CD4-positive, alpha-beta T cell treated with Interleukin-6 at 100 ng/mL for 8 hours (primary cell): Measurements from ENCODE around the gene CDCA5.
"Not testable (repeated sequence)": the region's sequence is repeated elsewhere in the genome, so short reads cannot be mapped to it uniquely, and the experiment has no call there.

Experiments
- DNase-seq: peaks from one replicate; pipeline ENCODE4 v3.0.0-alpha.2; 2020; ENCODE audit warnings: mixed read lengths, low spot score

The CDCA5 gene

DNA sequence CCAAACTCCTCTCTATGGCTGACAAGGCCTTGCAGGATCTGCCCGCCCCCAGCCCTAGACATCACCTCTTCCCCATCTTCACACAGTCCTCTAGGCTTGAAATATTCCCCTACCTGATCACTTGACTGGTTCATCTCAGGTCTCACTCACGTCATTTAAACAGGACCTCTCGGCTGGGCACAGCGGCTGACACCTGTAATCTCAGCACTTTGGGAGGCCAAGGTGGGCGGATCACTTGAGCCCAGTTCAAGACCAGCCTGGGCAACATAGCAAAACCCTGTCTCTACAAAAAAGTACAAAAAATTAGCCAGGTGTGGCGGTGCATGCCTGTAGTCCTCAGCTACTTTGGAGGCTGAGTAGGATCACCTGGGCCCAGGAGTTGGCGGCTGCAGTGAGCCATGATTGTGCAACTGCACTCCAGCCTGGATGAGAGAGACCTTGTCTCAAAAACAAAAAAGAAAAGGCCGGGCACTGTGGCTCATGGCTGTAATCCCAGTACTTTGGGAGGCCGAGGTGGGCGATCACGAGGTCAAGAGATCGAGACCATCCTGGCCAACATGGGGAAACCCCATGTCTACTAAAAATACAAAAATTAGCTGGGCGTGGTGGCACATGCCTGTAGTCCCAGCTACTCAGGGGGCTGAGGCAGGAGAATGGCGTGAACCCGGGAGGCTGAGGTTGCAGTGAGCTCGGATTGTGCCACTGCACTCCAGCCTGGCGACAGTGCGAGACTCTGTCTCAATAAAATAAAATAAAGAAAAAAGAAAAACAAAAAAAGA, 35.2 kb upstream of the CDCA5 start:
- not testable (repeated sequence) for DNase-seq

DNA sequence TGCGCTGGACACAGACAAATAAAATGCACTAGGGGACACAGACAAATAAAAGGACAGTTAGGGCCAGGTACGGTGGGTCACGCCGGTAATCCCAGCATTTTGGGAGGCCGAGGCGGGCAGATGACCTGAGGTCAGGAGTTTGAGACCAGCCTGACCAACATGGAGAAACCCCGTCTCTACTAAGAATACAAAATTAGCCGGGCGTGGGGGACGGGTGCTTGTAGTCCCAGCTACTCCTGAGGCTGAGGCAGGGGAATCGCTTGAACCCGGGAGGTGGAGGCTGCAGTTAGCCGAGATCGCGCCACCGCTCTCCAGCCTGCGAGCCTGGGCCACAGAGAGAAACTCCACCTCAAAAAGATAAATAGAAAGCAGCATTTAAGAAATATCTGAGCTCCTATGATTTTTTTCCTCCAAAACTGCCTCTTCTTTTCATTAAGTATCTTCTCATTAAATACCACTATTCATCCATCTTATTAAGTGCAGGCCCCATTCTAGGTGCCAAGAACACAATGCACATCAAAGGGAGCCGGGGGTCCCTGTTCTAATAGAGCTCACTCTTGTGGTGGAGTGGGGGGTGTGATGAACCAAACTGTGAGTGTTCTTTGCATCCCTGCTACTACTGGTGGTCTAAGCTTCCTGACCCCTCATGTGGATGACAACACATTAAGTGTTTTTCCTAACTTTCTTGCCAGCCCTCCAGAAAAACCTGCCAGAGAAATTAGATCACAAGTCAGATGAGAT, 34.4 kb upstream of the CDCA5 start:
- DNase-seq, result no peak

DNA sequence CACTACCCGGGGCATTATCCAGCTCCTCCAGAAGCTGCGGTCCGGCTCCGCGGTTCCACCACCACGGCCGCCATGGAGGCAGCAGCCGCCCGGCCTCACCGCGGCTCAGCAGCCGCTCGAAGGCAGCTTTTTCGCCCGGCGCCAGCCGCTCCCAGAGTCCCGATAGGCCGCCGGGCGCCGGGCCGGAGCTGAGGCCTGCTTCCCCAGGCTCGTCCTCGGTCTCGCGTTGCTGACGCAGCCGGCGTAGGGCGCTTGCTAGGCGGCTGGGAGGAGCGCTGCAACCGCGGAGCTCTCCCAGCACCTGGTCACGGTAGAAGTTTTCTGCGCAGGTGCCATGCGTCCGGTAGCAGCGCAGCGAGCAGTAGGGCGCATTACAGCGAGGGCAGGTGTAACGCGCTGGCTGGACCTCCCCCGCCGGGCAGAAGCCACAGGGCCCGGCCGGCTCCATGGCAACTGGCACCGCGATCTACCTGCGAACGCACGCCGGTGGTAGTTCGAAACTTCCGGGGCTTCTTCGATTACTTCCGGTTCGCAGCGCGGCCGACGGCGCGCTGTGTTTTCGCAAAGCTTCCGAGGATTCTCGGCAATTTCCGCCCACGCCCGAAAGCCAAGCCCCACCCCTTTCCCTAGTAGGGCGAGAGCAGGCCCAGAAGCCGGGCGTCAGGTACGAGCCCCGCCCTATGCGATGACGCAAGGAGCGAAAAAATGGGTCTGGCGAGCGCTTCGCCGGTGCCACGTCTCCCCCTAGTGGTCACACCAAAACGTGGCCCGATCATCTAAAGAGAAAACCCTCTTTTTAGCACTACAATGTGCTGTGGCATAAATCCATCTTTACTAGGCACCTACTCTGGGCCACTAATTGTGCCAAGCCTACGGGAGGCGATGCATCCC, 33.6 kb upstream of the CDCA5 start, which contains the start of gene ZNHIT2:
Gene ZNHIT2 (minus strand): TSS at position 496 of the 891 bp plus-strand sequence. CDS start 48 bp downstream, at position 448.
- DNase-seq, result peak; percentile 99

DNA sequence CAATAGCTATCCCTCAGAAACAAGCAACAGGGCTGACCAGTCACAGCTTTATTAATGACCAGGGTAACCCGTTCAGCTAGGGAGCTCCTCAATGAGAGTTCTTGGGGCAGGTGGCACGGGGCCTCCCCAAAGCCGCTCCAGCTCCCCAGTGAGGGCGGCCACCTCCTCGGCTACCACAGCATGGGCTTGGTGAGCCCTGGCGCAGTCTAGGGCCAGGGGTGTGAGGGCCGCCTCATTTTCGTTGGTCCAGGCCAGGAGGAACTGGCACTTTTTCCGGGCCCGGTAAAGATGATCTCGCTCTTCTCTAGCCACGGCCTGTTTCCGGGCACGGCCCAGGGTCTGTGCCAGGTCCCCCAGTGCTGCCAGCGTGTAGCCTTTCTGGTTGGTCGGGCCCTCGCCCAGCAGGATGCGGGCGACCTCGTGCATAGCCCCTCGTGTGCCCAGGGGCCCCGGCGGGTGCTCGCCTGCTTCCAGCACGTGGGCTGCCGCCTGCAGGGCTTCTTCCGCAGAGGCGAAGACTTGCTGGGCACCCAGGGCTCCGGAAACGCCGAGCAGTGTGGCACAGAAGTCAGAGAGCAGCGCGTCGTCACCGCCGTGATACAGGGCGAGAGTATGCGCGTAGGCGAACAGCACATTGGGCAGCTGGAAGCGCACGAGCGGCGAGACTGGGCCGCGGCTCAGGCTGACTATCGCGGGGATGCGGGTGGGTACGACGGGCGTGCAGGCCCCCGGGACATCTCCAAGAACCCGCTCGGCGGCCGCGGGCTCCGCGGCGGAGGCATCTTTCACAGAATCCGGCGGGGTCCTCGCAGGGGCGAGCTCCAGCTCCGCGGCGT, 32.7 kb upstream of the CDCA5 start:
- peak; percentile 51 for DNase-seq

DNA sequence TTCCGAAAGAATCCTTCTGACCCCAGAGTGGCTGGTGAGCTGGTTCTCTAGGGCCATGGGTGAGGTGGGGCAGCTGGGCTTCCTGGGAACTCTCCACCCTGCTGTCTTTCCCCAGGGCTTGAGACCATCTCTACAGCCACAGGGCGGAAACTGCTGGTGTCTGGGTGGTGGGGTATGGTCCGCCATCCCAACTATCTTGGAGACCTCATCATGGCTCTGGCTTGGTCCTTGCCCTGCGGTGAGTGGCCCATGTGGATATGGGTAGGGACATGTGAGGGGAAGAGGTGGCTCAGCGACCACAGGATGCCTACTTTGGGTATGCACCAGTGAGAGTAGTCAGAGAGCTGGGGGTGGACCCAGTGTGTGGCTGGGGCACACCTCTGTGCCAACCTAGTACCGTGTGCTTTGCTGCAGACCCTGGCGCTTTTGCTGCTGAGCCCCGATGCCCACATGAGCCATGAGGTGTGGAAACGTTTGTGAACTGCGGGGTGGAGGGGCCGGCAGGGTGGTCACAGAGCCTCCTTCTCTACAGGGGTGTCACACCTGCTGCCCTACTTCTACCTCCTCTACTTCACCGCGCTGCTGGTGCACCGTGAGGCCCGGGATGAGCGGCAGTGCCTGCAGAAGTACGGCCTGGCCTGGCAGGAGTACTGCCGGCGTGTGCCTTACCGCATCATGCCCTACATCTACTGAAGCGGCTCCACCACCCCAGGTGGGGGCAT, 31.7 kb upstream of the CDCA5 start:
- DNase-seq, result no peak

DNA sequence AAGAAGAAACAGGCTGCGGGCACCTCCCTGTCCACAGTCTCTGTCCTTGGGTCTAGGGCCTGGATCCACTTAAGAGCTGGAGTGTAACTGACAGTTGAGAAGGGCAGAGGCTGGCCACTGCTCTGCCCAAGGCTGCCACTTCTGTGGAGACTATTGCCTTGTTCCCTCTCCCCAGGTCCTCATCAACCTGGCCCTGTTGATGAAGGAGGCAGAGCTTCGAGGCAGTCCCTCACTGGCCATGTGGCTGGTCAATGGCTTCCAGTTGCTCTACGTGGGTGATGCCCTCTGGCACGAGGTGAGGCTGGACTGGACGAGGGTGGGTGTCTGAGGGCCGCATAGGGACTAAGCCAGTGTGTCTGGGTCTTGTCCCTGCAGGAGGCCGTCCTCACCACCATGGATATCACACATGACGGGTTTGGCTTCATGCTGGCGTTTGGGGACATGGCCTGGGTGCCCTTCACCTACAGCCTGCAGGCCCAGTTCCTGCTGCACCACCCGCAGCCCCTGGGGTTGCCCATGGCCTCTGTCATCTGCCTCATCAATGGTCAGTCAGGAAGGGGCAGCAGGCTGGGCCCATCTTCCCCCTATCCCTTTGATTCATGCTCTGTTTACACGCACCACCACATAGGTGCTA, 30.8 kb upstream of the CDCA5 start:
- no peak for DNase-seq

DNA sequence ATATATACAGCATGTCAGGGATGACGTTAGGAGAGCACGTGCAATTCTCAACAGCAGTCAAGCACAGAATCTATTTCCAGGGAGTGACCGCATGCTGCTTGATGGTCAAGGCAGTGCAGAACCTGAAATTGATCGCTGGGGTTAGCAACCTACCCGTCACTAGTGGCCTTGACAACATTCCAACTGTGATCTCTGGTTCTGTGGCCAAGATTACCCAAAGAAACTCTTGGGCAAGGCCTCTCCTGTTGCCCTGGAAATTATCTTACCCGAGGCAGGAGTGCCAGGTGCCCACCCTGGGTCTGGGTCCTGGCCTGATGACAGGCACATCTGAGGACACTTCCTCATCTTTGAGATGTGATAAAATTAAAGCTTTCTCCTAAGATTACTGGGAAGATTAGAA, 30.0 kb upstream of the CDCA5 start:
- no peak for DNase-seq

DNA sequence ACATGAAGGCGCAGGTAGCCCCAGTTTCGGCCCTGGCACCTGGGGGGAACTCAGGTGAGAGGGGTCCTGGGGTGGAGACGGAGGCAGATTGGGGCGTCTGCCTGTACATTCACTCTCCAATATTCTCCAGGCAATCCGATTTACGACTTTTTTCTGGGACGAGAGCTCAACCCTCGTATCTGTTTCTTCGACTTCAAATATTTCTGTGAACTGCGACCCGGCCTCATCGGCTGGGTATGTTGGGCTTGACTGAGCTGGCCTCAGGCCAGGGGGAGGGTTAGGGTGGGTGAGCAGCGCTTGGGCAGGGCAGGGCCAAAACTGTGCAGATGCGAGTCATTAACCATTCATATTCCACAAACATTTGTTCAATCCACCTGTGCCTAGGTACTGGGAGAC, 29.5 kb upstream of the CDCA5 start:
- no peak for DNase-seq

DNA sequence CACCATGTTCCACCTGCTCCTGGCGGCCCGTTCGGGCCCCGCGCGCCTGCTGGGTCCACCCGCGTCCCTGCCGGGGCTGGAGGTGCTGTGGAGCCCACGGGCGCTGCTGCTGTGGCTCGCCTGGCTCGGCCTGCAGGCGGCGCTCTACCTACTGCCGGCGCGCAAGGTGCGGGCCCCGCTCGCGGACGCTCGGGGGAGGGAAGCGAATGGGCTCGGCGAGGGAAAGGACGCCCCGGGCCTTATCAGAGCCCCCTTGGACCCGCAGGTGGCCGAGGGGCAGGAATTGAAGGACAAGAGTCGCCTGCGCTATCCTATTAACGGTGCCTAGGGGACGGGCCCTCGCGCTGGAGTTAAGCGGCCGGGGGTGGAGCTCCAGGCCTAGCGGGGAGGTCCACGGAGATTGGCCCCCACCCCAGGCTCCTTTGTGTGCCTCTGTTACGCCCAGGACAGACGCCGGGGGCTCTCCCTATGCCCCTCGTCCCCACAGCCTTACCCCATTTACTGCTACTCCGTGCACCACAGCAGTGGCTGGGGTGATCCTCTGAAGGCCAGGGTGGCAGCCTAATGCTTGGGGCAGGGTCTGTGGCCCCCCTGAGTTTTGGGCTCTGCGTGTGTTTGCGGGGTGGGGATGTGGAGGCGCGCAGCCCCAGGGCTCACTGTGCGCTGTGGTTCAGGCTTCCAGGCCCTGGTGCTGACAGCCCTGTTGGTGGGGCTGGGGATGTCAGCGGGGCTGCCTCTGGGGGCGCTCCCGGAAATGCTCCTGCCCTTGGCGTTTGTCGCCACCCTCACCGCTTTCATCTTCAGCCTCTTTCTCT, 28.9 kb upstream of the CDCA5 start:
- DNase-seq, result peak; percentile 76

DNA sequence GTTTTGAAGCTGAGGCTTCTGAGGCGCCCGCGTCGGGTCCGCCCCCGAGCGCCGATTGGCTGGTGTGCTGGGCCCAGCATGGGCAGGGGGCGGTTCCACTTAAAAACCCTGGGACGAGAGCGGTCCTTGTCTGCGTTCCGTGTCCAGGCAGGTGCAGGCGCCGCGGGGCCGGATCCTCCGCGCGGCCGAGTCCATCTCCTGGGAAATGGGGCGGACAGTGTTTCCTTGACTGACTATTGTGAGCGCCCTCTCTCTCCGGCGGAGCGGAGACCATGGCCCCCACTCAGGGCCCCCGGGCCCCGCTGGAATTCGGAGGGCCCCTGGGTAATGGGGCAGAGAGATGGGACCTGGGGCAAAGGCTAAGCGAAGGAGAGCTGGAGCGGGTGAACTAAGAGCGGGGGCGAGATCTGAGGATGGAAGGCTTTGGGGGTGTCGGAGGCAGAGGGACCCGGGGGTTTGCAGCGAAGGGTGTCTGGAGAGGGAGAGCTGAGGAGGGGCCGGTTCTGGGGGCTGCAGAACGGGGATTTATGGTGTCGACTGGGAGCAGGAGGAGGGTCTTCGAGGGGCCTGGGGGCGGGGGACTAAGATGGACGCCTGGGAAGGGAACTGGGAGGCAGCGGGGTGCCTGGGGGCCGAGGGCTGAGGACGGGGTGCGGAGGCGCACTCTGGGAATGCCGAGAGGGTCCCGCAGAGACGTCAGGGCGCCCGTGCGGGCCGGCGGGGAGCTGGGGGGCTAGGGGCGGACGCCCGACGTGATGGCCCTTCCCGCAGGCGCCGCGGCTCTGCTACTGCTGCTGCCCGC, 28.1 kb upstream of the CDCA5 start, which contains the start of gene TM7SF2:
Gene TM7SF2 (plus strand): TSS at position 129 of the 802 bp plus-strand sequence. CDS start 144 bp downstream, at position 273.
- DNase-seq, result peak; percentile 95

DNA sequence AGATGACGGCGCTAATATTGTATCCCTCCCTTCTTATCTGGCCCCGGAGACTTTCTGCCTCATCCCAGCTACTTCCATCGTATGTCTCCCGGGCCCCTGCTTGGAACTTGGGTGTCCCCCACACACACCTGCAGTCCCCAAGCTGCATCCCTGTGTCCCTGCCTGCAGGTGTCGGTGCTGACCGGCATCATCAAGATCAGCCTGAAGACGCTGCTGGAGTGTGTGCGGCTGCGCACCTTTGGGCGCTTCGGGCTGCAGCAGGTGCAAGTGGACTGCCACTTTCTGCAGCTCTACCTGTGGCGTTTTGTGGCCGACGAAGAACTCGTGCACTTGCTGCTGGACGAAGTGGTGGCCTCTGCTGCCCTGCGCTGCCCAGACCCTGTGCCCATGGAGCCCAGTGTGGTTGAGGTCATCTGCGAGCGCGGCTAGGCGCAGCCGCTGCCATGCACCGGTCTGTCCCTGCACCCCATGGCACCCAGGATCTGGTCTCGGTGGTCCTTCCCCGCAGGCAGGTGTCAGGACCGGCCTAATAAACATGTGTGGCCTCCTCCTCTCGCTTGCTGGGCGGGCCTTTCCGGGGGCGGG, 27.4 kb upstream of the CDCA5 start:
- DNase-seq, result no peak

DNA sequence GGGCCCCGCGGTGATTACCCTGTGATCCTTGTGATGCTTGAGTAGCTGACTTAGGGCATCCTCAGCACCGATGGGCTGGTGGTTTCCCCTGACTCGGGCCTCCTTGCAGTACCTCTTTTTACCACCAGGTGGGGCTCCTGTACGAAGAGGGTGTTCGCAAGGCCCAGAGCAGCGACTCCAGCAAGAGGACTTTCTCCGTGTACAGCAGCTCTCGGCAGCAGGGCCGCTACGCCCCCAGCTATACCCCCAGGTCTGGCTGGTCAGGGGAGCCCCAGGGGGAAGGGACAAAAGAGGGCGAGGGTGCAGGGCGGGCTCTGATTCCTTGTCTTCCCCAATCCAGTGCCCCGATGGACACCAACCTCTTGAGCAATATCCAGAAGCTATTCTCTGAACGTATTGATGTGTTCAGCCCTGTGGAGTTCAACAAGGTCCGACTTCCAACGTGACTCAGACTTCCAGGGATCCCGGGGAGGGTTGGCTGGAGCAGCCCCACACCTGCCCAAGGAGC, 26.6 kb upstream of the CDCA5 start:
- DNase-seq, result peak; percentile 90

DNA sequence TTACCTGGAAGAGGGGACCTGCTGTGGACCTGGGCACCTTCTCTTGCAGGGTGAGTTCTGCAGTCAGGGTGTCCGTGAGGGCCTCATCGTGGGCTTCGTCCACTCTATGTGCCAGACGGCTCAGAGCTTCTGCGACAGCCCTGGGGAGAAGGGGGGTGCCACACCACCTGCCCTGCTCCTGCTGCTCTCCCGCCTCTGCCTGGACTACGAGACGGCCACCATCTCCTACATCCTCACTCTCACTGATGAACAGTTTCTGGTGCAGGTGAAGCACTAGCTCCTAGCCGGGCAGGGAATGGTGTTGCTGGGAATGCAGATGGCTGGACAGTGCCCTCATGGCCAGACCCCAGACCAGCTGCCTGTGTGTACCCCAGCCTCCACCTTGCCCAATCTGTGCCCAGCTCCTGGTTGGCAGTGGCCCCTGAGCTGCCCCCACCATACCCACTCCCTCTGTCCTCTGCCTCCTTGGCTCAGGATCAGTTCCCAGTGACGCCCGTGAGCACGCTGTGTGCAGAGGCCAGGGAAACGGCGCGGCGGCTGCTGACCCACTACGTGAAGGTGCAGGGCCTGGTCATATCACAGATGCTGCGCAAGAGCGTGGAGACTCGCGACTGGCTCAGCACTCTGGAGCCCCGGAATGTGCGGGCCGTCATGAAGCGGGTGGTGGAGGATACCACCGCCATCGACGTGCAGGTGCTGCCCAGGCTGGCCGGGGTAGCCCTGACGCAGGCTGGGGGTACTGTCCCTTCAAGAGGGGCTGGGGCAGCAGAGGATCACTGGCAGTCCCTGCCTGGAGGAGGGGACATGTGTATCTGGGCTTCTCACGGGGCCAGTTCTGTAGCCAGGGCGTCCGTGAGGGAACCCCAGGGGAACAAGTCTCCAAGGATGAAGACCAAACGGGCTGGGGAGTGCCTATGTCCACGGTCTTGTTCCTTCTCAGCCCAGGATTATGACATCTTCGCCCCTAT, 25.7 kb upstream of the CDCA5 start:
- DNase-seq, result no peak

DNA sequence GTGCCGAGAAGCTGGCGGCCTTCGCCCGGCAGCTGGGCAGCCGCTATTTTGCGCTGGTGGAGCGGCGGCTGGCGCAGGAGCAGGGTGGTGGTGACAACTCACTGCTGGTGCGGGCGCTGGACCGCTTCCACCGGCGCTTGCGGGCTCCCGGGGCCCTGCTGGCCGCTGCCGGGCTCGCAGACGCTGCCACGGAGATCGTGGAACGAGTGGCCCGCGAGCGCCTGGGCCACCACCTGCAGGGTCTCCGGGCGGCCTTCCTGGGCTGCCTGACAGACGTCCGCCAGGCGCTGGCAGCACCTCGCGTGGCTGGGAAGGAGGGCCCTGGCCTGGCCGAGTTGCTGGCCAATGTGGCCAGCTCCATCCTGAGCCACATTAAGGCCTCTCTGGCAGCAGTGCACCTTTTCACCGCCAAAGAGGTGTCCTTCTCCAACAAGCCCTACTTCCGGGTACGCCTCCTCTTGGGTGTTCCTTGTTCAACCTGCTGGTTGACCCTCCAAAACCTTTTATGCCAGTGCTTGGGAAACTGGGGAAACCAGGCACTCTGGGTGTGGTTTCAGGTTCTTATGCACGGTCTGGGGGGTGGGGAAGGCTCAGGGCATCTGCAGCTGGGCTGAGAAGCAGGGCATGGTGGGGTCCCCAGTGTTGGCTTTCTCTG, 24.8 kb upstream of the CDCA5 start:
- no peak for DNase-seq

DNA sequence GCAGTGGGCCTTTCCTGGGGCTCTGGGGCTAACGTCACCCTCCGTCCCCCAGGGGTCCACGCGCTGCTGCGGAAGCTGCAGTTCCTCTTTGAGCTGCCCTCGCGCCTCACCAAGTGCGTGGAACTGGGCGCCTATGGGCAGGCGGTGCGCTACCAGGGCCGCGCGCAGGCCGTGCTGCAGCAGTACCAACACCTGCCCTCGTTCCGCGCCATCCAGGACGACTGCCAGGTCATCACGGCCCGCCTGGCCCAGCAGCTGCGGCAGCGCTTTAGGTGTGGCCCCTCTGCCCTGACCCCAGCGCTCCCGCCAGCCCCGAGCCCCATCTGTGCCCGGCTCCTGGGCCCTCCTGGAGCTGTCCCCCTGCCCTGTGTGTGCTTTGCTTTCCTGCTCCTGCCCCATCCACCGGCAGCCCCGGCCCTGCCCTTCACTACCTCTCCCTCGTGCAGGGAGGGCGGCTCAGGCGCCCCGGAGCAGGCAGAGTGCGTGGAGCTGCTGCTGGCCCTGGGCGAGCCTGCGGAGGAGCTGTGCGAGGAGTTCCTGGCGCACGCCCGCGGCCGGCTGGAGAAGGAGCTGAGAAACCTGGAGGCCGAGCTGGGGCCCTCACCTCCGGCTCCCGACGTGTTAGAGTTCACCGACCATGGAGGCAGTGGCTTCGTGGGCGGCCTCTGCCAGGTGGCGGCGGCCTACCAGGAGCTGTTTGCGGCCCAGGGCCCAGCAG, 24.1 kb upstream of the CDCA5 start:
- no peak for DNase-seq
